Body of pancreas (tissue), 4 donors: ENCODE results near the gene ERICH4. TPM values are rescaled to one million over a fixed set of nuclear protein-coding genes. Genes with fewer than 3 reads are reported as not detected.

Experiments
- ATAC-seq: fragments of 150-250 bp; one replicate; pipeline ENCODE4 v1.9.1; 2016
- DNase-seq, 4 donors: peaks; one replicate each; pipeline ENCODE4 v3.0.0-alpha.2; 2019
- H3K27ac ChIP-seq, 4 donors: fragments of 200-600 bp; sonication (generic); 1 replicate in 3 of 4; 2 replicates in 1 of 4; pipeline versions ENCODE4 v1.5.1 to v1.6.1; 2016 to 2019; ENCODE audit warnings: mild to moderate bottlenecking in 1 of 4, mixed read lengths in 1 of 4, moderate library complexity in 1 of 4
- H3K27me3 ChIP-seq, 2 donors: fragments of 200-600 bp; sonication (generic); one replicate each; pipeline ENCODE4 v1.6.0; 2016; ENCODE audit warnings: mild to moderate bottlenecking in 1 of 2
- H3K36me3 ChIP-seq, 2 donors: fragments of 200-600 bp; sonication (generic); replicated peaks in 1 of 2; 2 replicates each; pipeline ENCODE4 v1.5.1; 2016; ENCODE audit warnings: low read depth in 2 of 2; ENCODE audit not compliant: insufficient read depth in 1 of 2
- H3K4me1 ChIP-seq: fragments of 200-600 bp; sonication (generic); one replicate; pipeline ENCODE4 v1.6.0; 2016
- H3K4me3 ChIP-seq, 2 donors: fragments of 200-600 bp; sonication (generic); 1 replicate in 1 of 2; 2 replicates in 1 of 2; pipeline ENCODE4 v1.5.1; 2016 to 2019
- H3K9me3 ChIP-seq, 3 donors: fragments of 200-600 bp; sonication (generic); 1 replicate in 2 of 3; 2 replicates in 1 of 3; pipeline ENCODE4 v1.5.1; 2016
- POLR2A ChIP-seq, 3 donors: fragments of 450-650 bp; IDR thresholded peaks; one replicate each; pipeline ENCODE4 v1.6.1; 2016; ENCODE audit warnings: antibody characterized with exemption in 3 of 3, mild to moderate bottlenecking in 2 of 3
- whole genome bisulfite sequencing, 2 donors: methylation state at CpG; one replicate each; pipeline ENCODE4 v1.1.5; 2017; 5-methylcytosine and 5-hydroxymethylcytosine counted together
- intact Hi-C: fragments of 100-400 bp; cut with DNase I; formaldehyde crosslinking; loops from one replicate; pipeline ENCODE4 v1.15.1; 2023
- total RNA-seq, 2 donors: library from RNA; depleted of rRNA; stranded (reverse); fragments of >200 nt; gene quantifications; one replicate each; pipeline ENCODE4 v1.1.0, GENCODE V29; 2016
- TF ChIP-seq, protein P1 (sequence below), 7 experiments: fragments of 450-650 bp in 4 of 7; fragments of 200-600 bp in 3 of 7; sonication (generic) in 3 of 7; IDR thresholded peaks; one replicate each; pipeline ENCODE4 v1.5.1; 2016 to 2019; ENCODE audit warnings: antibody characterized with exemption in 7 of 7

The ERICH4 gene
- total RNA-seq, 2 donors from 2014 or later: not detected

DNA sequence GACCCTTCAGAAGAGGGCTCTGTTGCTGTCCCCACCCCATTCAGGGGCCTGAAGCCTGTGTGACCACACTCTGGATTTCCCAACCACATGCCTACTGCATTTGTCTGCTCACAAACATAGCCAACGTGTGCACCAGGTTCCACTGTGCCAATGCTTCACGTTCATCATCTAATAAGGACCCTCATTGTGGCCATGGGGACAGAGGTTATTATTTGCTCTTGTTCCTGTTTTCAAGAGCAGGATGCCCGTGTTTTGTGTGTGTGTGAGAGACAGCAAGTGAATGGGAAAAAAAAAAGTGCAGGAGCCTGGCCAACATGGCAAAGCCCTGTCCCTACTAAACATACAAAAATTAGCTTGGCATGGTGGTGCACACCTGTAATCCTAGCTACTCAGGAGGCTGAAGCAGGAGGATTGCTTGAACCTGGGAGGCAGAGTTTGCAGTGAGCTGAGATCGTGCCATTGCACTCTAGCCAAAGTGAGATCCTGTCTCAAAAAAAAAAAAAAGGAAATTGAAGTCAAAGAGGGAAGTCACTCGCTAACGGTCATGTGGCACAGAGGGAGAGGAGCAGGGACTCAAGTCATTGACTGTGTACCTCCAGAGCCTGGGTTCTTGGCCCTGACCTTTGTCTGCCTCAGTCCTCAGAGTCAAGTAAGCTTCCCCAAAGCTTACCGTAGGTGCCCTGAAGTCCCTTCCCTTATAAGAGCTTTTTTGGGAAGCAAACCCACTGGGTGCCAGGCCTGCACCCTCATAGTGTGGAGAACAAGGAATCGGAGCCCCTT is 22.7 kb upstream of the ERICH4 start:
- Histone ChIP-seq H3K9me3 (no peaks in the 10 kb centered on the region), H3K27me3 (no peaks in the 10 kb centered on the region), H3K36me3 (peaks cover 1 to 33% of the 10 kb centered on the region in 2 donors), H3K4me1 (no peaks in the 10 kb centered on the region), H3K27ac (peak overlapping the region in 2 of 4 donors; percentile 4 to 38), H3K4me3 (no peak overlapping the region)
- intact Hi-C loops: no loop called here
- TF ChIP-seq, protein P1, sequence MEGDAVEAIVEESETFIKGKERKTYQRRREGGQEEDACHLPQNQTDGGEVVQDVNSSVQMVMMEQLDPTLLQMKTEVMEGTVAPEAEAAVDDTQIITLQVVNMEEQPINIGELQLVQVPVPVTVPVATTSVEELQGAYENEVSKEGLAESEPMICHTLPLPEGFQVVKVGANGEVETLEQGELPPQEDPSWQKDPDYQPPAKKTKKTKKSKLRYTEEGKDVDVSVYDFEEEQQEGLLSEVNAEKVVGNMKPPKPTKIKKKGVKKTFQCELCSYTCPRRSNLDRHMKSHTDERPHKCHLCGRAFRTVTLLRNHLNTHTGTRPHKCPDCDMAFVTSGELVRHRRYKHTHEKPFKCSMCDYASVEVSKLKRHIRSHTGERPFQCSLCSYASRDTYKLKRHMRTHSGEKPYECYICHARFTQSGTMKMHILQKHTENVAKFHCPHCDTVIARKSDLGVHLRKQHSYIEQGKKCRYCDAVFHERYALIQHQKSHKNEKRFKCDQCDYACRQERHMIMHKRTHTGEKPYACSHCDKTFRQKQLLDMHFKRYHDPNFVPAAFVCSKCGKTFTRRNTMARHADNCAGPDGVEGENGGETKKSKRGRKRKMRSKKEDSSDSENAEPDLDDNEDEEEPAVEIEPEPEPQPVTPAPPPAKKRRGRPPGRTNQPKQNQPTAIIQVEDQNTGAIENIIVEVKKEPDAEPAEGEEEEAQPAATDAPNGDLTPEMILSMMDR (IDR thresholded peaks at IDR 0.05): no peak
- no peak for TF ChIP-seq POLR2A (IDR thresholded peaks at IDR 0.05)
- WGBS, 2 donors: 68 to 86% methylated on average over 8 of the region's 8 CpGs
- ATAC-seq (no peak), DNase-seq (peak in 1 of 4 donors; percentile 57)

DNA sequence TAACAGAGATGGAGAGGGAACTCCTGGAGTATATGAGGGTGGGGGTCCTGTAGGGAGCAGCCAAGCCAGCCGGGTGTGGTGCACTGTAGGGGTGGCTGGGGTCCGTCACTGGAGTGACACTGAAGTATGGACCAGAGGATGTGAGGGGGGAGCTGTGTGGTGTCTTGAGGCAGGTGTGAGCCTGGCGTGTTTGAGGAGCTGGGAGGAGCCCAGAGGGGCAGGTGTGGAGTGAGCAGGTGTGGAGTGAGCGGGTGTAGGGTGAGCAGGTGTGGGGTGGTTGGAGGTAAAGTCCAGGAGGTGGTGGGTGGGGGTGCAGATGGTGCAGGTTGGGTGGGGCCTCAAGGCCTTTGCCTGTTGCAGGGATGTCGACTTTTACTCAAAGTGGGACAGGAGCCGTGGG is 21.6 kb upstream of the ERICH4 start:
- intact Hi-C loops: no loop called here
- Histone ChIP-seq H3K4me1 (no peaks in the 10 kb centered on the region), H3K4me3 (no peak overlapping the region), H3K27ac (no peak overlapping the region), H3K9me3 (no peaks in the 10 kb centered on the region), H3K27me3 (no peaks in the 10 kb centered on the region), H3K36me3 (peaks cover 0 to 33% of the 10 kb centered on the region in 2 donors)
- TF ChIP-seq POLR2A (IDR thresholded peaks at IDR 0.05): no peak
- TF ChIP-seq, protein P1 (IDR thresholded peaks at IDR 0.05): no peak
- ATAC-seq (no peak), DNase-seq (no peak)
- WGBS, 2 donors: 83 to 84% methylated on average over 6 of the region's 6 CpGs

GRCh38 chr19:41421973-41422372 is 21.0 kb upstream of the ERICH4 start:
- ATAC-seq (no peak), DNase-seq (no peak)
- Histone ChIP-seq H3K27me3 (no peaks in the 10 kb centered on the region), H3K9me3 (no peaks in the 10 kb centered on the region), H3K4me3 (no peak overlapping the region), H3K4me1 (no peaks in the 10 kb centered on the region), H3K27ac (no peak overlapping the region), H3K36me3 (peaks cover 0 to 32% of the 10 kb centered on the region in 2 donors)
- 91 to 100% methylated on average over 8 to 20 of the region's 20 CpGs for WGBS, 2 donors
- intact Hi-C loops: no loop called here
- TF ChIP-seq, protein P1 (IDR thresholded peaks at IDR 0.05): no peak
- no peak for TF ChIP-seq POLR2A (IDR thresholded peaks at IDR 0.05)

GRCh38 chr19:41422456-41422855 is 20.5 kb upstream of the ERICH4 start:
- peaks cover 0 to 32% of the 10 kb centered on the region in 2 donors for H3K36me3 ChIP-seq
- WGBS, 2 donors: 84 to 85% methylated on average over 17 to 18 of the region's 18 CpGs
- TF ChIP-seq POLR2A (IDR thresholded peaks at IDR 0.05): no peak
- TF ChIP-seq, protein P1 (IDR thresholded peaks at IDR 0.05): no peak
- no peak overlapping the region for H3K4me3 ChIP-seq
- H3K4me1 ChIP-seq: no peaks in the 10 kb centered on the region
- intact Hi-C loops: no loop called here
- DNase-seq (no peak), ATAC-seq (no peak)
- H3K9me3 ChIP-seq: no peaks in the 10 kb centered on the region
- H3K27ac ChIP-seq: no peak overlapping the region
- H3K27me3 ChIP-seq: no peaks in the 10 kb centered on the region

- Histone ChIP-seq H3K27me3 (no peaks in the 10 kb centered on the region), H3K27ac (no peak overlapping the region), H3K4me3 (no peak overlapping the region), H3K4me1 (no peaks in the 10 kb centered on the region), H3K36me3 (peaks cover 0 to 32% of the 10 kb centered on the region in 2 donors), H3K9me3 (no peaks in the 10 kb centered on the region)
- no peak for TF ChIP-seq POLR2A (IDR thresholded peaks at IDR 0.05)
- TF ChIP-seq, protein P1 (IDR thresholded peaks at IDR 0.05): no peak
- DNase-seq (no peak), ATAC-seq (no peak)
- intact Hi-C loops: no loop called here
- WGBS, 2 donors: 90 to 95% methylated on average over 6 to 11 of the region's 12 CpGs
Measured at GRCh38 chr19:41422955-41423354, 20.0 kb upstream of the ERICH4 start.
